Tibial nerve (tissue), 4 donors: ENCODE measurements around the gene FGF10. TPM values are rescaled to one million over a fixed set of nuclear protein-coding genes. Genes with fewer than 3 reads are reported as not detected.

ENCODE experiments used
- DNase-seq, 2 donors: peaks; one replicate each; pipeline ENCODE4 v3.0.0-alpha.2; 2019; ENCODE audit warnings: low spot score in 2 of 2
- H3K27ac ChIP-seq, 4 donors: fragments of 200-600 bp; sonication (generic) in 3 of 4; one replicate each; pipeline ENCODE4 v1.5.1; 2017 to 2019; ENCODE audit warnings: mild to moderate bottlenecking in 1 of 4
- H3K27me3 ChIP-seq, 2 donors: fragments of 200-600 bp; sonication (generic) in 1 of 2; one replicate each; pipeline versions ENCODE4 v1.5.1 to v1.6.0; 2017 to 2019
- H3K36me3 ChIP-seq, 3 donors: fragments of 200-600 bp; sonication (generic); one replicate each; pipeline ENCODE4 v1.5.1; 2018 to 2019
- H3K4me1 ChIP-seq, 4 donors: fragments of 200-600 bp; sonication (generic) in 3 of 4; one replicate each; pipeline ENCODE4 v1.5.1; 2017 to 2019
- H3K4me3 ChIP-seq, 4 donors: fragments of 200-600 bp; sonication (generic) in 3 of 4; one replicate each; pipeline ENCODE4 v1.5.1; 2017 to 2019; ENCODE audit warnings: mild to moderate bottlenecking in 1 of 4, moderate library complexity in 1 of 4
- H3K9me3 ChIP-seq, 4 donors: fragments of 200-600 bp; sonication (generic) in 3 of 4; one replicate each; pipeline ENCODE4 v1.5.1; 2017 to 2019
- EP300 ChIP-seq, 2 donors: sonication (generic); formaldehyde crosslinking; IDR thresholded peaks; one replicate each; pipeline ENCODE4 v1.6.1; 2017; ENCODE audit warnings: antibody characterized with exemption in 2 of 2, mild to moderate bottlenecking in 1 of 2
- POLR2A ChIP-seq, 2 donors: fragments of 450-650 bp; IDR thresholded peaks; one replicate each; pipeline ENCODE4 v1.6.1; 2017; ENCODE audit warnings: antibody characterized with exemption in 2 of 2, mild to moderate bottlenecking in 2 of 2, moderate library complexity in 2 of 2
- WGBS, 2 donors: methylation state at CpG; one replicate each; pipeline ENCODE4 v1.1.5; 2018; 5-methylcytosine and 5-hydroxymethylcytosine counted together
- total RNA-seq, 4 donors: library from RNA; depleted of rRNA; stranded (reverse); fragments of >200 nt; gene quantifications; one replicate each; pipeline ENCODE4 v1.1.0, GENCODE V29; 2016
- TF ChIP-seq, protein P1 (sequence below), 5 experiments: fragments of 200-600 bp in 3 of 5; fragments of 450-650 bp in 2 of 5; sonication (generic) in 3 of 5; IDR thresholded peaks; one replicate each; pipeline ENCODE4 v1.5.1; 2016 to 2019; ENCODE audit warnings: antibody characterized with exemption in 5 of 5, mild to moderate bottlenecking in 3 of 5, moderate library complexity in 2 of 5

FGF10 gene
- total RNA-seq, 4 donors from 2014 or later = 9.2 to 16.0 (median 12.9) TPM

DNA sequence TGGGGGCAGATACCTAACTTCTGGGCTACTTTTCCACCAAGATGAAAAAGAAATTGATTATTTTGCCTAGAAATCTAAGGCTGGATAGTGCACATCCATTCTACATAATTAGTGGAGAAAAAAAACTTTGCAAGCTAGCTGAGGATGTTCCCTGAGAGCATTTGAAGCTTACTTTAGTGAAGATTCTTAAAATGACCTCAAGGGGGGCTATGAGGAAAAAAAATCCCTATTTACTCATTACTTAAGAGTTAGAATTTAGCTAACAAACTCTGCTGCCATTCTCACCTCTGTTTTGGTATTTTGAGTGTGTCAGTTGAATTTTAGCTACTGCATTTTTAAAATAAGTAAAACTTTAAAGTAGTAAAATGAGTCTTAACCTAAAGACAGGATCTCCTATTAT lies 9.2 kb upstream of the FGF10 start:
- Histone ChIP-seq H3K4me3 (no peak overlapping the region), H3K9me3 (no peaks in the 10 kb centered on the region), H3K27me3 (no peaks in the 10 kb centered on the region), H3K4me1 (no peaks in the 10 kb centered on the region), H3K36me3 (no peaks in the 10 kb centered on the region), H3K27ac (no peak overlapping the region)
- TF ChIP-seq, protein P1, sequence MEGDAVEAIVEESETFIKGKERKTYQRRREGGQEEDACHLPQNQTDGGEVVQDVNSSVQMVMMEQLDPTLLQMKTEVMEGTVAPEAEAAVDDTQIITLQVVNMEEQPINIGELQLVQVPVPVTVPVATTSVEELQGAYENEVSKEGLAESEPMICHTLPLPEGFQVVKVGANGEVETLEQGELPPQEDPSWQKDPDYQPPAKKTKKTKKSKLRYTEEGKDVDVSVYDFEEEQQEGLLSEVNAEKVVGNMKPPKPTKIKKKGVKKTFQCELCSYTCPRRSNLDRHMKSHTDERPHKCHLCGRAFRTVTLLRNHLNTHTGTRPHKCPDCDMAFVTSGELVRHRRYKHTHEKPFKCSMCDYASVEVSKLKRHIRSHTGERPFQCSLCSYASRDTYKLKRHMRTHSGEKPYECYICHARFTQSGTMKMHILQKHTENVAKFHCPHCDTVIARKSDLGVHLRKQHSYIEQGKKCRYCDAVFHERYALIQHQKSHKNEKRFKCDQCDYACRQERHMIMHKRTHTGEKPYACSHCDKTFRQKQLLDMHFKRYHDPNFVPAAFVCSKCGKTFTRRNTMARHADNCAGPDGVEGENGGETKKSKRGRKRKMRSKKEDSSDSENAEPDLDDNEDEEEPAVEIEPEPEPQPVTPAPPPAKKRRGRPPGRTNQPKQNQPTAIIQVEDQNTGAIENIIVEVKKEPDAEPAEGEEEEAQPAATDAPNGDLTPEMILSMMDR (IDR thresholded peaks at IDR 0.05) = no peak
- no peak for TF ChIP-seq EP300 (IDR thresholded peaks at IDR 0.05)
- TF ChIP-seq POLR2A (IDR thresholded peaks at IDR 0.05) = no peak
- no peak for DNase-seq

DNA sequence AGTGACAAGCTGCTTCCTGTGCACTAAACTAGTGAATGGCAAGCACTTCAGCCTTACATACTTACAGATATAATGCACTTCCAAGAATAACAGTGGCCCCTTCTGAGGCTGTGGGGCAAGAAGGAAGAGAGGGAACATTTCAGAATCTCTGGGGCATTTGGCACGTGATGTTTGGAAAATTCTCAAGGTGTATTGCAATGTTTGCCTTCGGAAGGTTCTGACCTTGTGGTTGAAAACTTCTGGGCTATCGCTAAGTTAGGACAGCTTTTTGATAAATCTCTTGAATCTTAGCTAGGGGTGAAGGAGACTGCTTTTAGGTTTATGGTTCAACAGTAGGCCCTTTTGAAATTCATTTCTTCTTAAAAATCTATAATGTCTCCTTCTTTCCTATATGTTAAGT lies 7.1 kb upstream of the FGF10 start:
- WGBS, 2 donors = 80 to 85% methylated on average over 3 of the region's 3 CpGs
- H3K9me3 ChIP-seq = no peaks in the 10 kb centered on the region

DNA sequence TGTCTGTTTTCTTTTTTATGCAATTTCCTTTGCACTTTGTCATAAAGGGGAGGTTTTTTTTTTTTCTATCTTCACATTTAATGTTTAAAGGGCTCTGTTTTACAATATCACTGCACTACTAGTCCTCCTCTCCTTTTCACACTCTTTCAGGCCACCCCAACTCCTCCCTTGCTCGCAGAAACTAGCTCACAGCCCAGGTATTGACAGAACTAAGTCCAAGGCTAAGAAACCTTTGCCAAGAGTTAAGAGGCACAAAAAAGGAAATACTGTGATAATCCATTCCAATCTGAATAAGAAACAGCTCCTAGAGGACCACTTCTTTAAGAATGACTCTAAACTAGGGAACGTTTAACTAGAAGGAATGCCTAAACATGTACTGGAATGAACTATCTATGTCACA lies 1.1 kb upstream of the FGF10 start:
- Histone ChIP-seq H3K9me3 (no peaks in the 10 kb centered on the region), H3K27ac (peak overlapping the region in 1 of 4 donors; percentile 82), H3K27me3 (peaks cover 0 to 18% of the 10 kb centered on the region in 2 donors), H3K36me3 (no peaks in the 10 kb centered on the region), H3K4me3 (peak overlapping the region in 1 of 4 donors; percentile 62), H3K4me1 (peaks cover 0 to 20% (median 0%) of the 10 kb centered on the region in 4 donors)
- DNase-seq = no peak
- WGBS, 2 donors = 62 to 70% methylated on average over 2 of the region's 2 CpGs
- TF ChIP-seq EP300 (IDR thresholded peaks at IDR 0.05) (no peak), POLR2A (IDR thresholded peaks at IDR 0.05) (no peak)
- TF ChIP-seq, protein P1 (IDR thresholded peaks at IDR 0.05) = no peak

More for the DNA sequence above, 7.1 kb upstream of the FGF10 start:
- no peaks in the 10 kb centered on the region for H3K36me3 ChIP-seq
- no peak overlapping the region for H3K27ac ChIP-seq
- no peak overlapping the region for H3K4me3 ChIP-seq
- H3K4me1 ChIP-seq = no peaks in the 10 kb centered on the region
- no peaks in the 10 kb centered on the region for H3K27me3 ChIP-seq
- TF ChIP-seq EP300 (IDR thresholded peaks at IDR 0.05) = no peak
- no peak for TF ChIP-seq POLR2A (IDR thresholded peaks at IDR 0.05)
- TF ChIP-seq, protein P1 (IDR thresholded peaks at IDR 0.05) = no peak
- no peak for DNase-seq

DNA sequence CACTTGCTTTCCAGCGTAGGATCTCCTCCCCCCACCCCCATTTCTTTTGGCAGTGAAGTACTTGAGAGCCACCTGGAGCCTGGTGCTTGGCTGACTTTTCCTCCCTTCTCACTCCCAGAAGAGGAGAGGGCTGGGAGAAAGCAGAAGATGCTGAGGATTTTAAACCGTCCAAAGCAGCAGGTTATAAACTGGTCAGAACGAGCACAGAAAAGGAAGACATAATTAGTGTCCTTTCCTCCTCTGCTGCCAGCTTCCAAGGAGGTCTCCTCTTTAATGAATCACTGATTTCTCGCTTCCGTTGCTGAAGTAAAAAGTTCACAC lies 563 bp upstream of the FGF10 start:
- H3K4me3 ChIP-seq = peak overlapping the region; percentile 37 to 62 (median 48)
- 3 to 10% methylated on average over 5 of the region's 5 CpGs for WGBS, 2 donors
- peak overlapping the region in 3 of 4 donors; percentile 49 to 82 (median 57) for H3K27ac ChIP-seq
- no peaks in the 10 kb centered on the region for H3K9me3 ChIP-seq
- TF ChIP-seq POLR2A (IDR thresholded peaks at IDR 0.05) = no peak
- no peak for TF ChIP-seq EP300 (IDR thresholded peaks at IDR 0.05)
- TF ChIP-seq, protein P1 (IDR thresholded peaks at IDR 0.05) = no peak
- H3K27me3 ChIP-seq = peaks cover 0 to 18% of the 10 kb centered on the region in 2 donors
- DNase-seq = no peak
- peaks cover 0 to 20% (median 0%) of the 10 kb centered on the region in 4 donors for H3K4me1 ChIP-seq
- no peaks in the 10 kb centered on the region for H3K36me3 ChIP-seq

DNA sequence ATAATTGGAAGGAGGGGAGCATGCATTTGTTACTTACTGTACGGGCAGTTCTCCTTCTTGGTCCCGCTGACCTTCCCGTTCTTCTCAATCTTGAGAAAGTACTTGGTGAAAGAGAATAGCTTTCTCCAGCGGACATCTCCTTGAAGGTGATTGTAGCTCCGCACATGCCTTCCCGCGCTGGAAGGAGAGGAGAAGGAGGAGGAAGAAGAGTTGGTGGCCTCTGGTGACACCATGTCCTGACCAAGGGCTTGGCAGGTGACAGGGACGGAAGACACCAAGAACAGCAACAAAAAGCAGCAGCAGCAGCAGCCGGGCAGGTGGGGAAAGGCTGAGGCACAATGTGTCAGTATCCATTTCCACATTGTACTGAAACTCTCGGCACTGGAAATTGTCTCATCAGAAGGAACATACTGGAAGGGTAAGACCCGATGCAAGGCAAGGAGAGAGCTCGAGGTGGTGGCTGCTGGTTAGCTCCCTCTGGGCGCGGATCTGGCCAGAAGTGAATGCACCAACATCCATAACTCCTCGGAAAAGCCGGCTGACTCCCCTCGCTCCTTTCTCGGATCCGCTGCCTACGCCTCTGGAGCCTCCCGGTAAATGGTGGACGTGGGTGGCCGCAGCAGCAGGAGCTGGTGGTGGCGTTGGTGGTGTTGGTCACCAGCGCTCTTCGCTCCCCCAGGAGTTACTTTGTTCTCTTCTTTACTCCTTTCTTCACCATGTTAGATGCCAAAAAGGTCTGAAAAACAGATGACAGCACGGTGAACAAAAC lies 715 bp downstream of the FGF10 start:
- peak in 1 of 2 donors; percentile 18 for DNase-seq
- WGBS, 2 donors = 1% methylated on average over 27 of the region's 27 CpGs
- Histone ChIP-seq H3K4me3 (peak overlapping the region; percentile 37 to 62 (median 48)), H3K36me3 (no peaks in the 10 kb centered on the region), H3K27ac (peak overlapping the region in 3 of 4 donors; percentile 49 to 82 (median 57)), H3K4me1 (peaks cover 0 to 20% (median 0%) of the 10 kb centered on the region in 4 donors), H3K27me3 (peaks cover 0 to 18% of the 10 kb centered on the region in 2 donors), H3K9me3 (no peaks in the 10 kb centered on the region)
- TF ChIP-seq EP300 (IDR thresholded peaks at IDR 0.05) (no peak), POLR2A (IDR thresholded peaks at IDR 0.05) (no peak)
- TF ChIP-seq, protein P1 (IDR thresholded peaks at IDR 0.05) = no peak
